GM20000 (cell line): ENCODE data around the gene NKX2-3.

Source experiments
- DNase-seq: peaks from one replicate; pipeline ENCODE4 v3.0.0; 2012; ENCODE audit warnings: low spot score
- CTCF ChIP-seq: IDR thresholded peaks from 2 replicates; pipeline ENCODE4 v1.5.1; 2012; ENCODE audit warnings: mild to moderate bottlenecking, control low read depth; ENCODE audit errors: extremely low read depth, missing control alignments

Gene NKX2-3

GRCh38 chr10:99558708-99559107 is 26.0 kb downstream of the NKX2-3 start:
- no peak for DNase-seq
- TF ChIP-seq CTCF: no peak

- peak; percentile 43 for DNase-seq
- peak; percentile 57 for TF ChIP-seq CTCF
Measured at GRCh38 chr10:99560277-99561126, 27.8 kb downstream of the NKX2-3 start.

GRCh38 chr10:99562631-99563030 is 29.9 kb downstream of the NKX2-3 start:
- TF ChIP-seq CTCF: no peak

GRCh38 chr10:99564361-99564760 is 31.6 kb downstream of the NKX2-3 start:
- no peak for DNase-seq
- TF ChIP-seq CTCF: no peak

More at GRCh38 chr10:99562631-99563030, 29.9 kb downstream of the NKX2-3 start:
- DNase-seq: no peak

- DNase-seq: no peak
- TF ChIP-seq CTCF: no peak
Measured at GRCh38 chr10:99565166-99565565, 32.4 kb downstream of the NKX2-3 start.

- DNase-seq: no peak
- no peak for TF ChIP-seq CTCF
Measured at GRCh38 chr10:99569253-99569939, 36.7 kb downstream of the NKX2-3 start.

GRCh38 chr10:99569961-99570360 is 37.2 kb downstream of the NKX2-3 start:
- DNase-seq: no peak
- no peak for TF ChIP-seq CTCF
